Activated T-helper 1 cell treated with Interleukin-2 at 50 U/mL for 16 hours (primary cell): Measurements from ENCODE around the gene CENPN.

Experiments used
- DNase-seq: peaks from one replicate; pipeline ENCODE4 v3.0.0-alpha.2; 2020; ENCODE audit warnings: low read depth

CENPN gene

DNA sequence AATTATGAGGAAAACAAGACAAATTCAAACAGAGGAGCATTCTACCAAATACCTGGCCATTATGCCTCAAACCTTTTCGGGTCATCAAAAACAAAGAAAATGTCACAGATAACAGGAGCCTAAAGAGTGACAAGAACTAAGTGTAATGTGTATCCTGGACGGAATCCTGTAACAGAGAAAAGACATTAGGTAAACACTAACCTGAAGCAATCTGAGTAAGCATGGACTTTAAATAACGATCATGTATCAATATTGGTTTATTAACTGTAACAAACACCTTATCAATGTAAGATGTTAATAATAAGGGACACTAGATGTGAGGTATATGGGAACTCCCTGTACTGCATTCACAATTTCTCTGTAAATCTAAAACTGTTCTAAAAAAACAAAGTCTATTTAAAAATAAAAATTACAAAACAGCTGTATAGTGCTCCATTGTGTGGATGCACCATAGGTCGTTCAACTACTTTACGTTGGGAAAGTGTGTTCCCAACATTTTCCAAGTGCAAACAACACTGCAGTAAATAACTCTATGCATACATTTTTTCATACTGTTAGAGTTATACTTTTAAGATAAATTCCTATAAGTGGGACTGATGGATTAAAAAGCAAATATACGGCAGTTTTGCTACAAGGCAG lies 15.1 kb upstream of the CENPN start:
- DNase-seq = no peak

DNA sequence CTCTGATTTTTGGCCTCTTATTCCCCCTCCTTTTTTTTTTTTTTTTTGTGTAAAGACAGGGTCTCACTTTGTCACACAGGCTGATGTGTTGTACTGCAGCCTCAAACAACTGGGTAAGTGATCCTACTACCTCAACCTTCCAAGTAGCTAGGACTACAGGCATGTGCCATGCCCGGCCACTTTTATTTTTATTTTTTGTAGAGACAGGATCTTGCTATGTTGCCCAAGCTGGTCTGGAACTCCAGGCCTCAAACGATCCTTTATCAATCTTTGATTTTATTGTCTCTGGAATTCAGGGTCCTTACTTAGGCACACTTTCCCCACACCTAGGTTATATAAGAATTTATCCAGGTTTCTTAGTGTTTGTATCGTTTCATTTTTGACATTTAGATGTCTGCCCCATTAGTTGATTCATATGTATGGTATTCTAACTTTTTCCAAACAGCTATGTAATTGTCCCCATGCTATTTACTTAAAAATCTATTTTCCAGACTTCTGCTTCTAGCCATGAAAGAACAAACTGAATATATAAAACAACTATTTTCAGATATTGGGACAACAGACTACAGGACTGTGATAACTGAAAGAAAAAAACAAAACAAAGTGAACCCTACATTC lies 14.2 kb upstream of the CENPN start:
- no peak for DNase-seq

DNA sequence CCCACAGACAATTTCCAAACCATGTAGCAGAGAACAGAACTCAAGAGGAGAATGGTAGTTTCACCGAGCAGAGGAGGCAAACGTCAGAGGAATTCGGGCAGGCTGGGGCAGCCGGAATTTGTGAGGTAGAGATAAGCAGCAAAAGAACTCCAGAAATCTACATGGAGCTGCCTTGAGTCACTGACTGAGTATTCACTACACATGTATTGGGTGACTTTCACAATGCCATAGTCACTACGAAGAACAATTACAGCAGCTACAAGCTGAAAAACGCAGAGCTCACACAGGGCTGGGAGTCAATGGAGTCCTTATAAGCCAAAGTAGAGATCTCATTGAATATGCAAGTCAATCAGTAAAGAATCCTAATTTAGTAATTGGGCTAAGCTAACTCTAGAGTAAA lies 13.7 kb upstream of the CENPN start:
- DNase-seq = no peak

DNA sequence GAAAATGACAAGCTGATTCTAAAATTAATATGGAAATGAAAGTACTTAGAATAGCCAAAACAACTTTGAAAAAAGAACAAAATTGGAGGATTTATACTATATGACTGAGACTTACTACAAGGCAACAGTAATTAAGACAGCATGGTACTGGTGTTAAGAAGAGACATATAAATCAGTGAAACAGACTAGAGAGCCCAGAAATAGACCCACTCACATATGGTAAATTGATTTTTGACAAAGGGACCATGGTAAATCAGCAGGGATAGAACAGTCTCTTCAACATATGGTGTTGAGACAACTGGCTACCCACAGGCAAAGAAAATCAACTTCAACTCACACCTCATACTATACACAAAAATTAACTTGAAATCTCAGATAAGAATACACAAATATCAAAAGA lies 13.2 kb upstream of the CENPN start:
- no peak for DNase-seq

DNA sequence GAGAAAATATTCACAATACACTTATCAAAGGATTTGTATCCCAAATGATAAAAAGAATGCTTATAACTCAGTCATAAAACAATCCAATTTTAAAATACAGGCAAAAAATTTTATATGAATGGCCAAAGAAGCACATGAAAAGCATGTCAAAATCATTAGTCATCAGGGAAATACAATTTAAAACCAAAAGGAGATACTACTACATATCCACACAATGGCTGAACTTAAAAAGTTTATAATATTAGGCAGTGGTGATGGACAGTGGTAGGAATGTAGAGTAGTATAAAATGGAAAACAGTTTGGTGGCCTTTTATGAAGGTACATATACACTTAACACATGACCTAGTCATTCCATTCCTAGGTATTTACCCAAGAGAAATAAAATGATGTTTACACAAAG lies 12.6 kb upstream of the CENPN start:
- DNase-seq = no peak

DNA sequence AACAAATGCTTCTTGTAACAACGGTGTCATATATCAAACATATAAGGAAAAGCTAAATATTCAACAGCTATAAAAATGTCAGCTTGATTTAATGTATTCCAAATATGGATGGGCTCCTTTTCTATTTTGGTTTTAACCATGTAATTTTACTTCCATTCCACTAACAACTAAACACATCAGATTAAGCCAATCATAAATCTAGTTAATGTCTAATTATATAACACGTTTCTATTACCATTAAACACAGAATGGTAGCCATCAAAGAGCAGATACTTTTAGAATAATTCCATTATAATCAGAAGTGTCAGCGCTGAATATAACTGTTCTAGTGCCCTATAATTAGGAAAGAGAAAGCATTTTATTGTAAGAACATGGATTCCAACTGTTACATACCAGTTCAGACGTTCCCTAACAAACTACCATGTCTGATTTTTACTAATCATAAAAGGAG lies 10.3 kb upstream of the CENPN start:
- DNase-seq = no peak

DNA sequence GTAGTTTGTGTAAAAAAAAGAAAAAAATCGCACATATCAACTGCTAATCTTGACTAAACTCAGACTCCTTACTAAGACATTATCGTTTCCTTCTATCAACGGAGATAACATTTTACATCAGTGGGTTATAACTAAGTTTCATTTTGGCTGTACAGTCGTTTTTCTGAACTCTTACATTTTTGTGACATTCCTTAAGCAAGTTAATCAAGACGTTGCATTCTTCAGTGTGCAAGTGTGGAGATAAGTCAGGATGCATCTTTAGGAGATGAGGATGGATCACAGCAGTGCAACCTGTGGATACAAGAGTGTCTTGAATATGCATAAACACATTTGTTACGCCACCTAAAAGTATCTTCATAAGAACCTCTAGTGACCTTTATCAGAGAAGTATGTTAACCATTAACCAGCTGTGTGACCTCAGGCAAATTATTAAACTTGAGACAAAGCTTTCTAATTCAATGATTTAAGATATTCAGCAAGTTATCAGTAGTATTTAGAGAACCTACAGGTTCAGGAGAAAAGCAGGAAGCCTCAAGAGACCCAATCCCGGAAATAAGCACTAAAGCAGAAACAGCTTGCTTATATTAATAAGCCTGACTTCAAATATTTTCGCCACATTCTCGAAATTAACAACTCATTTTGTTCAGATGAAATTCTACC lies 9.7 kb upstream of the CENPN start:
- no peak for DNase-seq

DNA sequence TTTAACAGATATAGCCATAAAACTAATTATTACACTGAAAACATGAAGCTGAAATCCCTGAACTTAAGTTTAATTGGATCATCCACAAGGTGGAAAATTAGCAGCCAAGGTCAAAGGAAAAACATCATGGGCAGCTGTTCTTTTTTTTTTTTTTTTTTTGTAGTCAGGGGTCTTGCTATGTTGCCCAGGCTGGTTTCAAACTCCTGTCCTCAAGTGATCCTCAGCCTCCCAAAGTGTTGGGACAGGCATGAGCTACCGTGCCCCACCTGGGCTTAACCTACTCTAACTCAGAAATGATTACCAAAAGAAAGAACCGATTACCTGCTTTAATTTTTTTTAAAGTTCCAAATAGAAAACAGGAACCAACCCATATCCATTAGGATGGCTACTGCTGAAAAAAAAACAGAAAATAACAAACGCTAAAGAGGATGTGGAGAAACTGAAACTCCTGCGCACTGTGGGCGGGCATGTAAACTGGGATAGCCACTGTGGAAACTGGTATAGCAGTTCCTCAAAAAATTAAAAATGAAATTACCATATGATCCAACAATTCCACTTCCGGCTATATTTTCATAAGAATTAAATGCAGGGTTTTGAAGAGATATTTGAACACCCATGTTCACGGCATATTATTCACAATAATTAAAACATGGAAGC lies 8.9 kb upstream of the CENPN start:
- DNase-seq = no peak

DNA sequence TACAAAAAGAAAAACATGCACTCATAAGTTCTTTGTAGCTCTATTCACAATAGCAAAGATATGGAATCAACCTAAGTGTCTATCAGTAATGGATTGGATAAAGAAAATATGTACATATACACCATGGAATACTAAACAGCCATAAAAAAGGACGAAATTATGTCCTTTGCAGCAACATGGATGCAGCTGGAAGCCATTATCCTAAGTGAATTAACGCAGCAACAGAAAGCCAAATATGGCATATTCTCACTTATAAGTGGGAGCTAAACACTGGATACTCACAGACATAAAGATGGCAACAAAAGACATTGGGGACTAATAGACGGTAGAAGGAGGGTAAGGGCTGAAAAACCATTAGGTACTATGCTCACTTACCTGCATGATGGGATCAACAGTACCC lies 6.1 kb upstream of the CENPN start:
- DNase-seq = no peak

DNA sequence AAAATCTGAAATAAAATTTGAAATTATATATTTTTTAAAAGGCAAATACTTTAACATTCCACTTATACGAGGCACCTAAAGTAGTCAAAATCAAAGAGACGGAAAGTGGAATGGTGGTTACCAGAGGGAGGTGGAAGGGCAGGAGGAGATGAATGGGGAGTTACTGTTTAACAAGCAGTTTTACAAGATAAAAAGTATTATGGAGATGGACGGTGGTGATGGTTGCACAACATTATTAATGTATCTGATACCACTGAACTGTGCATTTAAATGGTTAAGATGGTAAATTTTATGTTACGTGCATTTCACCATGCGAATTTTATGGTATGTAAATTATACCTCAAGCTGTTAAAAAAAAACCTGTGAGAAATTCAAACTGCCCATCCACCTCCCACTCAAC lies 5.7 kb upstream of the CENPN start:
- no peak for DNase-seq

DNA sequence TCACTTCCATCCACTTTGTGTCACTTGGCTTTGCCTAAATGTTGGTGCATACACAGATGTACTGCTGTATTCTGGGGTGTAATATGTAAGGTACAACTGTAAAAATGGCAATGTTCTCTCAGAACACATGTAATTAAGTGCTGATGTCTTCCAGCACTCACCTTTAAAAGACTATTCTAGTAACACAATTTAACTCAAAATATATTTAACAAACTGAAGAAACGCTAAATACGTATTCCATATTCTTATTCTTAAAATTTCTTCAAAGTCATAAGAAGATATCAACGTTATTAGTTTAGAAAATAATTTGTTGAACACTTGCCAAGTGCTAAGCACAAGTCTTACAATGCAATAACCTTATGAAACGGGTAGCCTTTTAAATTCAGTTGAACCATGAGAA lies 4.0 kb upstream of the CENPN start:
- no peak for DNase-seq

DNA sequence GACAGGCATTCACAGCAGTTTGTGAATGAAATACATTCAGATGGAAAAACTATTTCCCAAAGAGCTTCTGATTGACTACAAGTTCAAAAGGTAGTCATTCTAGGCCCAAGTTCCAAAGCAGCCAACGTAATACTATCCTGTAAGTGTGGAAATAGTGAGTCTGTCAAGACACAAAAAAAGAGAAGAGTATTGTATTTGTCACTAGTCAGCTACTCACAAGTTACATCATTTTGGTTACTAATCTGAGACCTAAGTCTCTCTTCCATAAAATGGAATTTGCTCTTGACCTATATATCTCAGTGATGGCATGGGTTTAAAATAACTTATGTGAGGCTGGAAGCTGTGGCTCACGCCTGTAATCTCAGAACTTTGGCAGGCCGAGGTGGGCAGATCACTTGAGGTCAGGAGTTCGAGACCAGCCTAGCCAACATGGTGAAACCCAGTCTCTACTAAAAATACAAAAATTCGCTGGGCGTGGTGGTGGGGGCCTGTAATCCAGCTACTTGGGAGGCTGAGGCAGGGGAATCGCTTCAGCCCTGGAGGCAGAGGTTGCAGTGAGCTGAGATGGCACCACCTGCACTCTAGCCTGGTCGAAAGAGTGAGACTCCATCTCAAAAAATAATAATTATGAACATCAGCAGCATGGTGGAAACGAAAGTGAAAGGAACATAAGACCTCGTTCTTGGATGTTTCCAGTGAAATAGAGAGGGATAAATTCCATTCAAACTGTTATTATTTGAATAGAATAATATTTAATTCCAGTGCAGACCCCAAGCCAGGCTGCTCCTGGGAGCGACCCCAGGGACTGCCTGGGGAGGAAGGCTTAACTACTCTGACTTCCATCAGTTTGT lies 3.2 kb upstream of the CENPN start:
- no peak for DNase-seq

DNA sequence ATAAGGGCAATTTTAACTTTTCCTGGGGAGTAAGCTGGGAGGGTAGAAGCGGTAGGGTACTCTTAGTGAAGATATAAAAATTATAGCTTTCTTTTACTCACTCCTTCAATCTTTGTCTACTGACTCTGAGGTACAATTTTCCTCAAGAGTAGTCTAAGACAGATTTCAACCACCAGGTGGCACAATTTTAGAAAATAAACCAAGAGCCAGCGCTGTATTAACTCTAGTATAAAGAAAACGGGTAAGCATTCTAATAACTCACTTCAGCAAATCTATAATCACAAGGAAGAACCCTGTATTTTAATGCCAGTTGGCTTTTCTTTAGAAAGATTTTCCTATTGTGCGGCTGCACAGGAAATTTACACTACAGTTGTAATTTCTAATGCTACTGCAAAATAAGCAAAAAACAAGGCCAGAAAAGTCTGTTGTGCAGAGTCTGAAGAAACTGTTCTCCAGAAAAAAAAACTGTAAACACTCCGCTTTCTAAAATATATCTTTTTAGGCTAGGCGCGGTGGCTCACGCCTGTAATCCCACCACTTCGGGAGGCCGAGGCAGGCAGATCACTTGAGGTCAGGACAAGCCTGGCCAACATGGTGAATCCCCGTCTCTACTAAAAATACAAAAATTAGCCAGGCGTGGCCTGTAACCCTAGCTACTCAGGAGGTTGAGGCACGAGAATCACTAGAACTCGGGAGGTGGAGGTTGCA lies 2.2 kb upstream of the CENPN start:
- no peak for DNase-seq

DNA sequence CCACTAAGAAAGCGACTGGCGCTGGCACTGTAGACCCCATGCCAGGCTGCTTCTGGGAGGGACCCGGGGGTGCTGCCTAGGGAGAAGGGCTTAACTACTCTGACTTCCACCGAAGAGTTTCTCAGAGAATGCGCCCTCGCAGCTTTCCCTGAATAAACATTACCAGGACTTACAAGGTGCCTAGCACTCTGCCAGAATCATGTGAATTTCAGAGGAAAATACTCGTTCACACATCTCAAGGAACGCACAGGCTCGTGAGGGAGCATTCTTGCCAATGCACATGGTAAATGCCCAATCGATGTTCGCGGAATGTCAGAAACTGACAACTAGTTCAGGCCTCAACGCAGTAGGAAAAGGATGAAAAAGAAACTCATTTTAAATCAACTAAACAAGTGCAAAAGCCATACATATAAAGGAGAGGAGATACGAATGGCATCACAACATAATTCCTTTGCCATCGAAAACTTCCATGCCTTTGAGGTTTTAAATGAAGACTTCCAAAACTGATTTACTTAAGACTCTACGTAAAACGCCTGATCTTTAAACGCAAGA lies 1.3 kb upstream of the CENPN start:
- DNase-seq = no peak

DNA sequence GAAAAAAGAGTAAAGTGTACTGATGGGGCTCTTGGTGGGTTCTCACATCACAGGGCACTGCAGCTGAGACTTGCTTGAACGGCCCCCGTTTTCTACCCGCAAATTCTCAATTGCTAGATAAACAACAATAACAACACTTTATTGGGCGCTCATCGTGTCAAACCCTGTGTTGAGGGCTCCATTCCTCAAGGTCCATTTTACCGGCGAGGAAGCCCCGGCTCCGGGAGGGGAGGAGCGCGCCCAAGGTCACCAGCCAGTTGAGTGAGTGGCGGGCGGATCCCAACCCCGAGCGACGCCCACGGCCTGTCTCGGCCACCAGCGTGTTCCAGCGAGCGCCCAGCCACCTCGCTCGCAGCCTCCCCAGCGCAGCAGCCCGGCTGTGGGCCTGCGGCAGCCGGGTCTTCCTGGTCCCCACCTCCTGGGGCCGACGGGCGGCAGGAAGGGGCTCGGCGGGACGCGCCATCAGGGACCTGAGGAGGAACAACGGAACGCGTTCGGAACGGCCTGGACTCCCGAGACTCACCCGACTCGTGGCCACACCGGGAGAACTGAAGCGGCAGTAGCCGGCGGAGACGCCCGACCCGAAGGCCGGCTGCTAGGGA lies 702 bp upstream of the CENPN start:
- DNase-seq = peak; percentile 53

DNA sequence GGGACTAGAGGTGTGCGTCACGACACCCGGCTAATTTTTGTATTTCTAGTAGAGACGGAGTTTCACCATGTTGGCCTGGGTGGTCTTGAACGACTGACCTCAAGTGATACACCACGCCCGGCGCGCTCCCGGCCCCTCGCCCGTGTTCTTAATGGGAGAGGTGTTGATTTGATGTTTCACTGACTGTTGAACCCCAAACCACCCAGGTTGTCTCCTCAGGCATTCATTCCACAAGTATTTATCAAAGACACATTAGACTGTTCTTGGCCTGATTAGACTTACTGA lies 1.4 kb downstream of the CENPN start:
- DNase-seq = no peak

DNA sequence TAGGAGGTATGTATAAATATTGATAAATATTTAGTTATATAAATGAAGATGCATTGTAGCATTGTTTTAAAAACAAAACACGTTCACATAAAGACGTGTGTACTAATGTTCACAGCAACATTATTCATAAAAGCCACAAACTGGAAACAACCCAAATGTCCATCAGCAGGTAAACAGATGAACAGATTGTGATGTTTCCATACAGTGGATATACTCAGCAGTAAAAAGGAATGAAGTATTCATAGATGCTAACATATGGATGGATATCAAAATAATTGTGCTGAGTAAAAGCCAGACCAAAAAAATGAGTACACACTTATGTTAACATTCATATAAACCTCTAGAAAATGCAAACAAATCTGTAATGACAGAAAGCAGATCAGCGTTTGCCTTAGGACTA lies 6.0 kb downstream of the CENPN start:
- DNase-seq = no peak

DNA sequence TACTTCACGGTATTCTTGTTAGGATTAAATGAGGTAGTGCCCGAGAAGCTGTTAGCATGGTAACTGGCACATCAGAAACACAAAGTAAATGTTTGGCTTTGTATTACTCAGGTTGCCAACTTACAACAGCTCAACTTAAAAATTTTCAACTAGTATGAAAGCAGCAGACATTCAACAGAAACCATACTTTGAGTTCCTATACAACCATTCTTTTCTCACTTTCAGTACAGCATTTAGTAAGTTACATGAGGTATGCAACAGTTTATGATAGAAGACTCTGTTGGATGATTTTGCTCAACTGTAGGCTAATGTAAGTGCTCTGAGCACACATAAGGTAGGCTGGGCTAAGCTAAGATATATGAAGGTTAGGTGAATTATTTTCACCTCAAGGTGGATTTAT lies 7.7 kb downstream of the CENPN start:
- DNase-seq = no peak

DNA sequence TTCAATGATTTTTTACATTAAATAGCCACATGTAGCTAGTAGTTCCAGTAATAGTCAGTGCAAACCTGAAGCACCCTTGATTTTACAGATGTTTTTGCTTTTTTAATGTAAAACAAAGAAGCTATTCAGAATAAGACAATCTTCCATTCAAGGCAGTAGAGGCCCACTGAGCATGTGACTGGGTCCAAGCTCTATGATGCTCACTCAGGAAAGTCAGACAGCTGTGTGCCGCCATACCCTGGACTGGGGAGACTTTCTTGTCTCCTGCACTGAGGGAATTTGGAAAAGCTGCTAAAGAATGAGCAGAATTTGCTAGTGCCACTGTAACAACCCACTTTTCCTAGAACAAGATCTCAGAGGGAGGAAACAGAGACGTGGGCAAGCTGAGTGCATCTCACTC lies 11.5 kb downstream of the CENPN start:
- DNase-seq = no peak

DNA sequence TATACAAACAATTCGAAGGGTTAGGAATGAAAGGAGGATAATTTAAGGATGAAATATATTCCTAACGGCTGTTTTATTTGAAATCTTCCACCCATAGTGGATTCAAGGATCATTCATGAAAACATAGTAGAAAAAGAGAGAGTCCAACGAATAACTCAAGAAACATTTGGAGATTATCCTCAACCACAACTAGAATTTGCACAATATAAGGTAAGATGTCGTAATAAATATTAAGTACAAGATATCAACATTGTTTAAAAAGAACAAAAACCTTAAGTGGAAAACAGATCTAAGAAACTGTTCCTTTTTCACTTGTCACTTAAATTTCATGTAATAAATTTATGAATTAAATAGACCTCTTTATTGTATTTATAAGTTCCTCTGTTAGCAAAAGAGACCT lies 19.4 kb downstream of the CENPN start:
- no peak for DNase-seq

DNA sequence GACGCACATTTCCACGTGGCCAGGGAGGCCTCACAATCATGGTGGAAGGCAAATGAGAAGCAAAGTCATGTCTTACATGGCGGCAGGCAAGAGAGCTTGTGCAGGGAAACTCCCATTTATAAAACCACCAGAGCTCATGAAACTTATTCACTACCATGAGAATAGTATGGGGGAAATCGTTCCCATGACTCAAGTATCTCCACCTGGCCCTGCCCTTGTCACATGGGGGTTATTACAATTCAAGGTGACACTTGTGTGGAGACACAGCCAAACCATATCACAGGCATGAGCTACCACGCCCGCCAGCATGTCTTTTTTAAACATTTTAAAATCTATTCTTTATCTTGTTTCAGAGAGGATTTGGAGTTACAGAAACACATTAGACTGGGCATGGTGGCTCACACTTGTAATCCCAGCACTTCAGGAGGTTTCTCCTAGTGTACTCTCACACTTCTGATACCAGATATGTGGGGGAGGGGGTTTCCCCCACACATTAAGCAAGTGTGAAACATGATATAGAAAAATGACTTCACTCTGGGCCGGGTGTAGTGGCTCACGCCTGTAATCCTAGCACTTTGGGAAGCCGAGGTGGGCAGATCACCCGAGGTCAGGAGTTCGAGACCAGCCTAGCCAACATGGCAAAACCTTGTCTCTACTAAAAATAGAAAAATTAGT lies 23.1 kb downstream of the CENPN start:
- no peak for DNase-seq
